CD4-positive, alpha-beta T cell treated with Interferon gamma for 1 hour (primary cell): Measurements from ENCODE around the gene PASK.

Source experiments
- DNase-seq: peaks from one replicate; pipeline ENCODE4 v3.0.0-alpha.2; 2020

Gene PASK

GRCh38 chr2:241063587-241063986 is 85.7 kb downstream of the PASK start:
- no peak for DNase-seq

GRCh38 chr2:241063093-241063551 is 86.2 kb downstream of the PASK start:
- no peak for DNase-seq

GRCh38 chr2:241062389-241063092 is 86.7 kb downstream of the PASK start:
- DNase-seq = no peak

DNA sequence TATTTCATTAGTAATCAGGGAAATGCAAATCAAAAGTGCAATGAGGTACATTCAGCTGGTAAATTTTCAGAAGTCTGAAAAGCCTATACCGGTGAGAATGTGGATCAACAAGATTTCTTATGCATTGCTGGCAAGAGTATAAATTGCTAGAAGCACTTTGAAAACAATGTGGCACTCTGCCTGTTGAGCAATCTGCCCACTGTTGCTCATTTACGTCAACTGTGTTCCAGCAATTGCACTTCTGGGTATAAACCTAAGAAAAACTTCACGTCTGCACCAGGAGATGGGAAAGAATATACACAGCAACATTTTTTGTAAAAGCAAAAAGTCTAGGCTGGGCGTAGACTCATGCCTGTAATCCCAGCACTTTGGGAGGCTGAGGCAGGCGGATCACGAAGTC is 88.0 kb downstream of the PASK start:
- DNase-seq = no peak
